Activated naive CD4-positive, alpha-beta T cell treated with anti-CD3 and anti-CD28 coated beads for 36 hours (primary cell): ENCODE data around the gene THTPA. TPM values are rescaled to one million over a fixed set of nuclear protein-coding genes. Genes with fewer than 3 reads are reported as not detected.
"Not testable (repeated sequence)": the region's sequence is repeated elsewhere in the genome, so short reads cannot be mapped to it uniquely, and the experiment has no call there.

Experiments used
- CTCF ChIA-PET: fragments of 350-600 bp; sonication (Branson Sonifier 250); formaldehyde crosslinking; loops from one replicate; lab custom pipeline; 2021; ENCODE audit warnings: antibody characterized with exemption; lab: Charles Lee
- DNase-seq: peaks from one replicate; pipeline ENCODE4 v3.0.0-alpha.2; 2020
- H3K27ac Mint-ChIP-seq: one replicate; pipeline ENCODE4 v1.8.0; 2021; ENCODE audit warnings: mild to moderate bottlenecking, mixed read lengths
- H3K27me3 Mint-ChIP-seq: one replicate; pipeline ENCODE4 v1.8.0; 2021; ENCODE audit warnings: low read depth, mixed read lengths
- H3K36me3 Mint-ChIP-seq: one replicate; pipeline ENCODE4 v1.8.0; 2021; ENCODE audit warnings: low read depth, mixed read lengths
- H3K4me1 Mint-ChIP-seq: one replicate; pipeline ENCODE4 v1.8.0; 2021; ENCODE audit warnings: low read depth, mixed read lengths
- H3K4me3 Mint-ChIP-seq: one replicate; pipeline ENCODE4 v1.8.0; 2021; ENCODE audit warnings: mild to moderate bottlenecking, moderate library complexity, mixed read lengths
- H3K9me3 Mint-ChIP-seq: one replicate; pipeline ENCODE4 v1.8.0; 2021; ENCODE audit warnings: mixed read lengths
- intact Hi-C: fragments of 100-400 bp; cut with micrococcal nuclease; formaldehyde crosslinking; loops from one replicate; pipeline ENCODE4 v1.15.1; 2023
- total RNA-seq, 2 experiments: library from RNA; stranded (reverse); gene quantifications; one replicate each; pipeline ENCODE4 v1.2.3, GENCODE V29; 2021

Gene THTPA
- total RNA-seq, 2 experiments from 2014 or later: 6.2 to 6.6 TPM

DNA sequence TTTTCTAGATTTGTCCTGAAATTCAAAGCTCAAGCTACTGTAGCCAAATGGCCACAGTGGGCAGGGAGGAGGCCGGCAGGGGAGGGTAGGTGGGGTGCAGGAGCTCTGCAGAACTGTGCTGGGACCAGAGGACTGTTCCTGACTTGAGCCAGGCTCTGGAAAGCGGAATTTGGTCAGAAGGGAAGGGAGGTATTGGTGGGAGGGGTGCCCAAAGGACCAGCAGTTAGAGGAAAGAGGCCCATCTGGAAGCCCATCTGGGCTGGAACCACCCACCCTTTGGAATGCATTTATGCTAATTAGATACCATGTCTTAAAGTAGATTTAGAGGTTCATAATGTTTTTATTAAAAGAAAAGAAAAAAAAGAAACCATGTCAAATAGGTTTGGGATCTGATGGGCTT lies 47.0 kb downstream of the THTPA start:
- intact Hi-C loops: no loop called here
- no peaks in the 10 kb centered on the region for H3K27me3 Mint-ChIP-seq
- H3K27ac Mint-ChIP-seq: no peak overlapping the region
- DNase-seq: no peak
- CTCF ChIA-PET: interaction anchor here (1.9 kb wide), 1 partner anchor 14 kb away, joined by 6 read pairs; no protein-coding TSS in a partner anchor
- H3K36me3 Mint-ChIP-seq: no peaks in the 10 kb centered on the region
- peaks cover 10% of the 10 kb centered on the region for H3K4me1 Mint-ChIP-seq
- no peaks in the 10 kb centered on the region for H3K9me3 Mint-ChIP-seq
- H3K4me3 Mint-ChIP-seq: no peak overlapping the region

DNA sequence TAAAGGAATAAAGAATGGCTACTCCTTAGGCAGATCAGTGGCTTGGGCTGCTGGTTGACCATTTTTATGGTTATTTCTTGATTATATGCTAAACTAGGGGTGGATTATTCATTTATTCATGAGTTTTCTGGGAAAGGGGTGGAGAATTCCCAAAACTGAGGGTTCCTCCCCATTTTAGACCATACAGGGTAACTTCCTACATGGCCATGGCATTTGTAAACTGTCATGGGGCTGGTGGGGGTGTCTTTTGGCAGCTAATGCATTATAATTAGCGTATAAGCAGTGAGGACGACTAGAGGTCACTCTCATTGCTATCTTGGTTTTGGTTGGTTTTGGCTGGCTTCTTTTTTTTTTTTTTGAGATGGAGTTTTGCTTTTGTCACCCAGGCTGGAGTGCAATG lies 48.1 kb downstream of the THTPA start:
- no peaks in the 10 kb centered on the region for H3K36me3 Mint-ChIP-seq
- intact Hi-C loops: no loop called here
- DNase-seq: no peak
- no peak overlapping the region for H3K4me3 Mint-ChIP-seq
- H3K4me1 Mint-ChIP-seq: peaks cover 16% of the 10 kb centered on the region
- no peak overlapping the region for H3K27ac Mint-ChIP-seq
- H3K27me3 Mint-ChIP-seq: no peaks in the 10 kb centered on the region
- CTCF ChIA-PET: no interaction called here
- H3K9me3 Mint-ChIP-seq: peaks cover 3% of the 10 kb centered on the region

DNA sequence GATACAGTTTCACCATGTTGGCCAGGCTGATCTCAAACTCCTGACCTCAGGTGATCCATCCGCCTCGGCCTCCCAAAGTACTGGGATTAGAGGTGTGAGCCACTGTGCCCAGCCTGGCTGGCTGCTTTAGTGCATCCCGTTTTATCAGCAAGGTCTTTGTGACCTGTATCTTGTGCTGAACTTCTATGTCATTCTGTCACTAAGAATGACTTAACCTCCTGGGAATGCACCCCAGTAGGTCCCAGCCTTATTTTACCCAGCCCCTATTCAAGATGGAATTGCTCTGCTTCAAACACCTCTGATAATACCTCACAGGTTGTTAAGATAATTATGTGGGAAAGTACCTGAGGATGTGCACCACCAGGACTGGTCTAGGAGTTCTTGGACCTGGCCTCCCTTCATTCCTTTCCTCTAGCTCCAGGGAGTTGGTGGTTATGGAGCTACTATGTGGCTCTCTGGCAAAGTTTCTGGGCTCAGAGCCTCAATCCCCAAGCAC lies 48.7 kb downstream of the THTPA start:
- Mint-ChIP-seq H3K4me1 (peaks cover 21% of the 10 kb centered on the region), H3K36me3 (peaks cover 2% of the 10 kb centered on the region), H3K9me3 (peaks cover 5% of the 10 kb centered on the region), H3K4me3 (no peak overlapping the region), H3K27ac (no peak overlapping the region), H3K27me3 (no peaks in the 10 kb centered on the region)
- CTCF ChIA-PET: interaction anchor here (0.6 to 3.2 kb wide), 3 partner anchors 16 to 337 kb away, joined by 3 to 17 read pairs (median 10); no protein-coding TSS in a partner anchor
- DNase-seq: no peak
- intact Hi-C loops: no loop called here

DNA sequence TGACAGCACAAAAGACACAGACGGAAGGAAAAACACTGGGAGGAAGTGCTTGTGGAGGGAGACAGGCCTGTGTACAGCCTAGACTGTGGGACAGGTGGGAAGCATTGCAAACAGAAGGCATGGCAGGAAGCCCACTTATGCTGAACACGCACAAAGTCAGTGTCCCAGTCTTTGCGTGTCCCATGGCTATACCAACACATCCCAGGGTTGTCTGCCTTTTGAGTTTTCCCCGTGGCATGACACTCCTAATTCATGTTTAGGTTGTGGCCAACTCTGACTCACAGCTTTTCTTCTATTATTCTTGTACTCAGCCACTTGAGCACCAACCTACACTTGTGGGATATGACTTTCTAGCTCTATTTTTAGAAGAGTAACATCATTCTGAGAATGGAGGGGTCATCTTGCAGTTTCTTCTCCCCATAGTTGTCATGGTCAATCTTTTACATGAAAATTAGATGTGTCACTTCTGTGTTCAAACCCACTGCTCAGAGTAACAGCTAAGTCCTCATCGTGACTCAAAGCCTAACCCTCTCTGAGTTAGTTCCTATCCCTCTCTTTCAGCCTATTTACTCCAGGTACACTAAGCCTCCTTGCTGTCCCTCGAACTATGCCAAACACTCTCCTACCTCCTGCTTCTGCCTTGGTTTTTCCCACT lies 50.0 kb downstream of the THTPA start:
- Mint-ChIP-seq H3K27ac (no peak overlapping the region), H3K4me1 (peaks cover 35% of the 10 kb centered on the region), H3K36me3 (peaks cover 2% of the 10 kb centered on the region), H3K4me3 (no peak overlapping the region), H3K9me3 (peaks cover 5% of the 10 kb centered on the region), H3K27me3 (no peaks in the 10 kb centered on the region)
- CTCF ChIA-PET: interaction anchor here (0.8 to 3.2 kb wide), 3 partner anchors 17 to 25 kb away, joined by 3 to 17 read pairs (median 10); no protein-coding TSS in a partner anchor
- DNase-seq: peak; percentile 20
- intact Hi-C loops: no loop called here

DNA sequence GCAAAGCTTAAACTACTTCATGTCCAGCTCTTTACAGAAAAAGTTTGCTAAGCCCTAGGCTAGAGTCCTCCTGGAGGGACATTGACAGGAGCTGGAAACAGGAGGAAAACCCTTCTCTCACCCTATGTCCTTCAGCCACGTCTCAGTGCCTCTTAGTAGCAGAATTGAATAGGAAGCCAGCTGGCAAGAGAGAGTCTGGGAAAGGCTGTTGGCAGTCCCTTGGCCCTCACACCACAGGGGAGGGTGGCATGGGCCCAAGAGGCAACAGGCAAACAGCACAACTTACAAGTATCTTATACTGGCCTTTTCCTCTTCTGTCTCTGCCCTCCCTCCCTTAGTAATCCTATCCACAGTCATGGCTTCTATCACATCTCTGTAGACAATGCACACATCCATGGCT lies 52.4 kb downstream of the THTPA start:
- DNase-seq: no peak
- intact Hi-C loops: no loop called here
- CTCF ChIA-PET: interaction anchor here (1.0 to 1.4 kb wide), 2 partner anchors 24 to 302 kb away, joined by 3 to 7 read pairs; no protein-coding TSS in a partner anchor
- peaks cover 5% of the 10 kb centered on the region for H3K9me3 Mint-ChIP-seq
- no peak overlapping the region for H3K4me3 Mint-ChIP-seq
- no peak overlapping the region for H3K27ac Mint-ChIP-seq
- peaks cover 40% of the 10 kb centered on the region for H3K4me1 Mint-ChIP-seq
- no peaks in the 10 kb centered on the region for H3K27me3 Mint-ChIP-seq
- peaks cover 2% of the 10 kb centered on the region for H3K36me3 Mint-ChIP-seq

DNA sequence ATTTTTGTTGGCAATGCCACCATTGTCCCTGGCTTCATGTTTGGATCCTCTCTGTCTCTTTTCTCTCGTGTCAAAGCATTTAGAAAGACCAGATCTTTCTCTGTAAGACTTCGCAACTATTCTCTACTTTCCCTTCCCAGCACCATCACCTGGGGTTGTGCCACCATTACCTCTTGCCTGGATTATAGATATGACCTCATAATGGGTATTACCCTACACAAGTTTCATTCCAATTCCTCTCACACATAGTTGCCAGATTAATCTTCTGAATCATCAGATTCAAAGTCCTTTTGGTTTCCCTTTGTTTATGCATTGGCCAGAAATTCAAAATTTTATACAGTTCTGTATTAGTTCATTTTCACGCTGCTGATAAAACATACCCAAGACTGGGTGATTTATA lies 52.9 kb downstream of the THTPA start:
- Mint-ChIP-seq H3K27ac (peak overlapping the region; percentile 31), H3K36me3 (peaks cover 2% of the 10 kb centered on the region), H3K4me1 (peaks cover 40% of the 10 kb centered on the region), H3K4me3 (no peak overlapping the region), H3K9me3 (peaks cover 5% of the 10 kb centered on the region), H3K27me3 (no peaks in the 10 kb centered on the region)
- DNase-seq: no peak
- intact Hi-C loops: no loop called here
- CTCF ChIA-PET: interaction anchor here (0.5 to 1.4 kb wide), 2 partner anchors 23 to 57 kb away, joined by 3 to 7 read pairs; no protein-coding TSS in a partner anchor

DNA sequence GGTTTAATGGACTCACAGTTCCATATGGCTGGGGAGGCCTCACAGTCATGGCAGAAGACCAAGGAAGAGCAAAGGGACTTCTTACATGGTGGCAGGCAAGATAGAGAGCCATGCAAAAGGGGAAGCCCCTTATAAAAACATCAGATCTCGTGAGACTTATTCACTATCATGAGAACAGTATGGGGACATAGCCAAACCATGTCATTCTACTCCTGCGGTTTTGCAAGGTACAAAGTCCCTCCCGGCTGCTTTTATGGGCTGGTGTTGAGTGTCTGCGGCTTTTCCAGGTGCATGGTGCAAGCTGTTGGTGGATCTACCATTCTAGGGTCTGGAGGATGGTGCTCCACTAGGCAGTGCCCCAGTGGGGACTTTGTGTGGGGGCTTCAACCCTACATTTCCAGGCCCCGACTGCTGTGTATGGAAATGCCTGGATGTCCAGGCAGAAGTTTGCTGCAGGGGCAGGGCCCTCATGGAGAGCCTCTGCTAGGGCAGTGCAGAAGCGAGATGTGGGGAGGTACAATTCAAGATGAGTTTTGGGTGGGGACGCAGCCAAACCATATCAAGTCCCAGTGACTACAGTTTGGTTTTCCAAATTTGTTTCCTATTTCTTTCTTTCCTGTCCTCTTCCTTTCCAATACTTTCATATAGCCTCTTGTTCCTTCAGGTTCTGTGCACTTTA lies 53.5 kb downstream of the THTPA start:
- H3K27me3 Mint-ChIP-seq, H3K9me3 Mint-ChIP-seq, intact Hi-C loops, H3K36me3 Mint-ChIP-seq, DNase-seq, H3K4me3 Mint-ChIP-seq: not testable (repeated sequence)
- CTCF ChIA-PET: interaction anchor here (0.5 to 7.1 kb wide), 5 partner anchors 12 to 57 kb away, joined by 3 to 69 read pairs (median 7); no protein-coding TSS in a partner anchor
- Mint-ChIP-seq H3K27ac (peak overlapping the region; percentile 50), H3K4me1 (peaks cover 40% of the 10 kb centered on the region)

Other genes with a start within 250 kb of the THTPA start
- 1 to 10 TPM in 1 of 2 experiments, under 1 TPM in 1; 0.60 to 1.5 TPM for gene BCL2L2, start 249.4 kb upstream of the THTPA start, total RNA-seq
- 100 to 1,000 TPM; 194 to 204 TPM for gene PABPN1, start 234.8 kb upstream of the THTPA start, total RNA-seq
- gene SLC22A17, start 203.4 kb upstream of the THTPA start, total RNA-seq: 1 to 10 TPM; 3.5 to 4.8 TPM
- gene EFS, start 191.1 kb upstream of the THTPA start, total RNA-seq: not detected
- not detected for gene IL25, start 183.5 kb upstream of the THTPA start, total RNA-seq
- gene CMTM5, start 179.2 kb upstream of the THTPA start, total RNA-seq: not detected
- not detected for gene MYH6, start 148.0 kb upstream of the THTPA start, total RNA-seq
- not detected for gene MYH7, start 120.6 kb upstream of the THTPA start, total RNA-seq
- 10 to 100 TPM; 38.9 to 40.8 TPM for gene NGDN, start 86.6 kb upstream of the THTPA start, total RNA-seq
- under 1 TPM; 0.36 to 0.57 TPM for gene ZFHX2, start 4.5 kb upstream of the THTPA start, total RNA-seq
- 100 to 1,000 TPM; 205 to 216 TPM for gene AP1G2, start 11.5 kb downstream of the THTPA start, total RNA-seq
- gene JPH4, start 22.5 kb downstream of the THTPA start, total RNA-seq: under 1 TPM in 1 of 2 experiments, not detected in 1; 0.05 TPM
- under 1 TPM; 0.17 to 0.26 TPM for gene DHRS2, start 80.1 kb downstream of the THTPA start, total RNA-seq